CD4-positive, alpha-beta T cell treated with Interleukin-12 subunit alpha and Interleukin-12 subunit beta, for 1 hour (primary cell): ENCODE measurements around the gene ZNF547.
A peak's percentile ranks its signal among the peaks of the same experiment; 100 is the strongest.
"Not testable (repeated sequence)": the region's sequence is repeated elsewhere in the genome, so short reads cannot be mapped to it uniquely, and the experiment has no call there.

ENCODE experiments used
- DNase-seq: peaks from one replicate; pipeline ENCODE4 v3.0.0-alpha.2; 2020

The ZNF547 gene

DNA sequence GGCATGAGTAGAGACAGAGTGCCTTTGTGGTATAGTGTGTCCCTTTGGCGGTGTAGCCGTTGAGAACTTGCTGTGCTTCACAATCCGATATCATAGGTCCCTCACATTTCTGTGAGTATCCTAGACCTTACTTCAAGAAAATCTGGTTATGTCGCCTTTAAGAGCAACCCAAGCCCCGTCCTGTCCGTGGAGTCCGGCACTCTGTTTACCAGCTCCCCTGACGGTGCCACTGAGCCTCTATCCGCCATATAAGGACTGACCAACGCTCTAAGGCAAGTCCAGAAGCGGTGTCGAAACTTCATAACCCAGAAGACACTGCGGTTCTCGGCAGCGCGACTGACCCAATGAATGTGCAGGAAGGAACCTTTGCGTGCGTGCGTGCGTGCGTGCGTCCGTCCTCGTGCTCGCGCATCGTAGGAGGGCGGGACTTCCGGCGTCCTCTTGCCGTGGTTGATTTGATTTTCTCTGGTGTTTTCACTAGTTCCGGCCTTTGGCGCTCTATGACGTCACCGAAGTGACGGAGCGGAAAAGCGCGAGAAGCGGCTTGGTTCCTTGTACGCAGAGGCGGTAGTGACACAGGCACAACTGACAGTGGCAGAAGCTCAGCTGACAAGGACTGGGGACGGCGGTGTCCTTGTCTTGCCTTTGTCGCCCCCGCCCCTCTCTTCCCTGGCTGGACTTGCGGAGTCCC lies at the start of gene ZNF547, which contains the start of gene TRAPPC2B:
Gene ZNF547, plus strand, starts transcription at position 555 of the 691 bp plus-strand sequence. CDS start 5,005 bp downstream, outside the sequence.
Gene TRAPPC2B, plus strand, starts transcription at position 555 of the 691 bp plus-strand sequence. CDS start 1,283 bp downstream, outside the sequence.
- peak; percentile 99 for DNase-seq

DNA sequence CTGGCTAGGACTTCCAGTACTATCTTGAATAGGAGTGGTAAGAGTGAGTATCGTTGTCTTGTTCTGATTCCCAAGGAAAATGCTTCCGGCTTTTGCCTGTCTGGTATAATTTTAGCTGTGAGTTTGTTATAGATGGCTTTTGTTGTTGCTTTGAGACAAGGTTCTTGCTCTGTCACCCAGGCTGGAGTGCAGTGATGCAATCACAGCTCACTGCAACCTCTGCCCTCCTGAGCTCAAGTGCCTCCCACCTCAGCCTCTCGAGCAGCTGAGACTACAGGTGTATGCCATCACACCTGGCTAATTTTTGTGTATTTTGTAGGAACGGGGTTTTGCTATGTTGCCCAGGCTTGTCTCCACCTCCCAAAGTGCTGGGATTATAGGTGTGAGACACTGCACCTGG lies 49.2 kb upstream of the ZNF547 start:
- DNase-seq = no peak

DNA sequence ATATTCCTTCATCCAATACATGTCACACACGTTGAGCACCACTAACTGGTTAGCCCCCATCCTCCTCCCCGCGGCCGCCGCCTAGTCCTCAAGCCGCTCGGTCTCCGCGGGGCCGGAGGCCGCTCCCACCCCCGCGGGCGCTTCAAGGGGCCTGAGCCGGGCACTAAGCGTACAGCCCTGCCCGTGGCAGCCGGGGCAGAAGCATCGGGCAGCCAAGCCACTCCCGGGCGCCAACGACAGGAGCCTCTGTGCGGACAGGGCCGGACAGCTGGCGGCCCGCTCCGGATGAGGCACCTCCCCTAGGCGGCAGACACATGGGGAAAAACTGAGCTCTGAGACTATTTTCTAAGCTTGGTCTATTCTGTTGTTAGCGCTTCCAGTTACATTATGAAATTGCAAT lies 45.8 kb upstream of the ZNF547 start:
- DNase-seq = no peak

DNA sequence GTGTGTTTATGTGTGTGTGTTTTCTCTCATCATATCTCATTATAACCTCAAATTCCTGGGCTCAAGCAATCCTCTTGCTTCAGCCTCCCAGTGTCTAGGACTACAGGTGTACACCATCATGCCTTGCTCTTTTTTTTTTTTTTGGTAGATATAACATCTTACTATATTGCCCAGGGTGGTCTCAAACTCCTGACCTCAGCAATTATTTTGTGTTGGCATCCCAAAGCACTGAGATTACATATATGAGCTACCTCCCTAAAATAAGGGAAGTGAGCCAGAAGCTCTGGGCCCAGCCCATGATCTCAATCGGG lies 43.5 kb upstream of the ZNF547 start:
- no peak for DNase-seq

DNA sequence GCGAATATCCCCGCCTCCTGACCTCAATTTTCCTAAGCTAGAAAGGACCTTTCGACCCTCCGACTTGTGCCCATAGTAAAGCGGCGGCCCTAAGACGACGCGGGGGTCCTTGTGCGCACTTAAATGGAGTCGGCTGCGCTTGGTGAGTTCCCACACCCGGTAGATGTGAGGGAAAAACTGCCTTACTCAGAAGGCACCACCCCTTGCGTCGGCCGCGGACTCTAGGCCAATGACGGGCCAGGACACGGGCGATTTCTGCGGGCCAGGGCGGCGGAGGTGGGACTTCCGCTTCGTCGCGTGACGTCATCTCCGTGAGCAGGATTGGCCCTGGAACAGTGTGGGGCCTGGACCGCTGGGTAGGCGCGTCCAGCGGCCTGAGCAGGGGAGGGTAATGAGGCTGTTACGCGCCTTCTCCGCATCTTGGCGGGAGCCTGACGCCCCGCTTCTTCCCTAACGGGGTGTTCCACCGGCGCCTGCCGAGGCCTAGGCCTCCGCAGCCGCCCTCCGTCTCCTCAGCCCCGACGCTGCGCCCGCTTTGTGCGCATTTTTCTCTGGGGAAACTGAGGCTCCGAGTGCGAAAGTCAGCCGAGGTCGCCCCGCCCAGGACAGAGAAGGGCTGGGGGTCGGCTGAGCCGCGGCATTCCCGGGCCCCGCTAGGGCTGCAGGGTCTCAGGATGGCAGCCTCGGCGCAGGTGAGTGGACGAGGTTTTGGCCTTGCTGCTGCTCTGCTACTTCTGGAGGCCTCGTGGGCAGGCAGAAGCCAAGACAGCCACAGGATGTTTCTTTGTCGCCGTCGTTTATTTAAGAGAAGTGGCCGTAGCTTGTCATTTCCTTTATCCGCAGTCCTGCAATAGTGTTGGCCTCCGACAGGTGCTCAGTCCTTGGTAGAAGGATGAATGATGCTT lies 42.9 kb upstream of the ZNF547 start, which contains the start of gene ZNF543:
Gene ZNF543, plus strand, starts transcription at position 293 of the 905 bp plus-strand sequence. Its CDS starts 382 bp downstream, at position 675.
- peak; percentile 94 for DNase-seq

DNA sequence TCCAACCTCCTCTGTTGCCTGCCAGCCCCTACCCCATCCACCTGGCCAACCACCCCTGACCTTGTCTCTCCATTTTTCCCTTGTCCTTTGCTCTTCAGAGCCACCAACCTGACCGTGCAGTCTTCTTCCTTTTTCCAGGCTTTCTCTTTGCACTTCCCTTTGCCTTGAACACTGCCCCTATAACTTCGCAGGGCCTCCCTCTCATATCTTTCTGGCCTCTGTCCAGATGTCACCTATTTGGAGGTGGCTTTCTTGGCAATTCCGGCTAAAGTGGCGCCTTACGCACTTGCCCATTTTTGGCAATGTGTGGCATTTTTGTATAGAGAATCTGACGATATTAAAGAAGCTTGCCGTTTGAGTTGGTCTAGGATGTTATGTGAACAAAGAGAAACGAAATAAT lies 42.2 kb upstream of the ZNF547 start:
- no peak for DNase-seq

DNA sequence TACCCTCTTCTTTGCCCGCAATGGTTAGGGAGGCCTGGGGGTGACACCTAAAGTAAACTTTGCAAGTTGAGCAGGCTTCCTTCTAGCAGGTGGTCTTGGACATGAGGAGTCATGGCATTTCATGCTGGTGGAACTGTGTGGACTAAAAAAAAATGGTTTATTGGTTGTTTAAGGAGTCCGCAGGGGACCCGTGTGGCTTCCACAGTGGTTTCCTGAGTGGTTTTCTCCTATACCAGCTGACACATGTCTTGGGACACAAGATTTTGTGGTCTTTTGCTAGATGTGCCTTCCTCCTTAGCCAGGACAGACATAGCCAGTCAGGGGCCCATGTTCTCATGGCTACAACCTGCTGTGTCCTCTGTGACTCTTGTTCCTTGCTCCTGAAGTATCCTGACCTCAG lies 41.6 kb upstream of the ZNF547 start:
- DNase-seq = no peak

DNA sequence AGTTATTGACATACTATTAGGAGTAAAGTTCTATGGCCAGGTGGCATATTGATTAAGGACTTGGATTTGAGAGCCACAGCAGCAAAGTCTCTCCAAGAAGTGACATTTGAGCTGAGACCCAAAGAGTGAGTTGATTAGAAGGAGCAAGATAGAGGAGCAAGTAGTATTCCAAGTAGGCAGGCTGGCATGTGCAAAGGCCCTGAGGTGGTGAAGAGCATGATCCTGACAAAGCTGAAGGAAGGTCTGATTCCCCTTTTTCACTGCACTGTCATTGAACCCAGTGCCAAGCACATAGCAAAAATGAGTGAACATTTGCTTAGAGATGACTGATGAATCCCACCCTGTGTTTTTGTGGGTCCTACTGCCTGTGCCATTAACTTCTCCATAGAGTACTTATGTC lies 38.4 kb upstream of the ZNF547 start:
- no peak for DNase-seq

DNA sequence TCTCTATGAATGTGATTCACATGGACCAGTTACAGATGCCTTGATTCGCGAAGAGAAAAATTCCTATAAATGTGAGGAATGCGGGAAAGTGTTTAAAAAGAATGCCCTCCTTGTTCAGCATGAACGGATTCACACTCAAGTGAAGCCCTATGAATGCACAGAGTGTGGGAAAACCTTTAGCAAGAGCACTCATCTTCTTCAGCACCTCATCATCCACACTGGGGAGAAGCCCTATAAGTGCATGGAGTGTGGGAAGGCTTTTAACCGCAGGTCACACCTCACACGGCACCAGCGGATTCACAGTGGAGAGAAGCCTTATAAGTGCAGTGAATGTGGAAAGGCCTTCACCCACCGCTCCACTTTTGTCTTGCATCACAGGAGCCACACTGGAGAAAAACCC lies 35.4 kb upstream of the ZNF547 start:
- DNase-seq = no peak

DNA sequence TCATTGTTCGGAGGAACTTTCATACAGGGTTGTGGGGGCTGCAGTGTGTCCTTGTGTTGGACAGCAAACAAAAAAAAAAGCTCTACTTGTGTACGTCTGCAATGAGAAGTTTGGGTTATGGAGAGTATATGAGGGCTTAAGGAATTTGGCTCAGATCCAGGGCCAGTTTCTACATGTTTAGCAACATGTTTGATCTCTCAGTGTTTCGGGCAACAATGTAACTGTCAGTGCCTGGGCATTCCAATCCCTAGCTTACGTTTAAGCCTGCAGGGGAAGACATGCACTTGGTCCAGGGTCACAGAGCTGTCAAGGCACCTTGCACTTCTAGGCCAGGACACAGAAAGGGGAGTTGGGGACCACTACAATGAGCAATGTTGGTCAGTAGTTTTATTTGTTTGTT lies 29.2 kb upstream of the ZNF547 start:
- no peak for DNase-seq

DNA sequence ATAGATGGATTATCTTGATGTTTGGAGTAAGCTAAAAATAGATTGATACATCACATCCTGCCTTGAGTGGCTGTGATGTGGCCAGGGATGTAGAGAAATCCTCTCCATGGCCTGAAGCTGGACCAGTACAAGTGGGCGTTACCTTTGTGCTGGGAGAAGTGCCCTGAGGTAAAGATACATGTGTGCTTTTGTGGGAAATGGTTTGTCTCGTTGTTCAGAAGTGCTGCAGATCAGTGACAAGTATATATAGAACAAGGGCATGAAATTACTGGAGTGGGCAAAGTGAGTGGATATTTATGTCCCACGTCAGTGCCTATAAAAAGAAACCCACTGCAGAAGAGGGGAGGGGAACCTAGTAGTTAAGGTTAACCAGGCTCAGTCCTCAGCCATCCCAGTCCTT lies 24.5 kb upstream of the ZNF547 start:
- DNase-seq = no peak

DNA sequence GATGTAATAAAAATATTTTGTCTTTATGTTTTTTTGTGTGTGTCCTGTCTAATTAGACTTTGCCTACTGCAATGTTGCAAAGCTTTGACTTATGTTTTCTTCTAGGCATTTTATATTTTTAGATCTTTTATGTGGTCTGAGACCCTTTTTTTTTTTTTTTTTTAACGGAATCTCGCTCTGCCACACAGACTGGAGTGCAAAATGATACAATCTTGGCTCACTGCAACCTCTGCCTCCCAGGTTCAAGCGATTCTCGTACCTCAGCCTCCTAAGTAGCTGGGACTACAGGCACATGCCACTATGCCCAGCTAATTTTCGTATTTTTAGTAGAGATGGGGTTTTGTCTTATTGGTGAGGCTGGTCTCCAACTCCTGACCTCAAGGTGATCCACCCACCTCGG lies 20.8 kb upstream of the ZNF547 start:
- DNase-seq = no peak

DNA sequence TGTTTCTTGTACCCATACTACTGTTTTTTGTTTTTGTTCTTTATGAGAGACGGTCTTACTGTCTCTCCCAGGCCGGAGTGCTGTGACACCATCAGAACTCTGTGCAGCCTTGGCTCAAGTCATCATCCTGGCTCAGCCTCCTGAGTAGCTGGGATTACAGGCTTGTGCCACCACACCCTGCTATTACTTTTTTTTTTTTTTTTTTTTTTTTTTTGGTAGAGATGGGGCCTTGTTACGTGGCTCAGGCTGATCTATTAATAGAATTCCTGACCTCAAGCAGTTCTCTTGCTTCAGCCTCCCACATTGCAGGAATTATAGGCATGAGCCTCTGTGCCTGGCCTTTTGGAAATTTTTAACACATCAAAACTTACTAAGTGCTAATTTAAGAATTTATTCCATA lies 15.2 kb upstream of the ZNF547 start:
- no peak for DNase-seq

DNA sequence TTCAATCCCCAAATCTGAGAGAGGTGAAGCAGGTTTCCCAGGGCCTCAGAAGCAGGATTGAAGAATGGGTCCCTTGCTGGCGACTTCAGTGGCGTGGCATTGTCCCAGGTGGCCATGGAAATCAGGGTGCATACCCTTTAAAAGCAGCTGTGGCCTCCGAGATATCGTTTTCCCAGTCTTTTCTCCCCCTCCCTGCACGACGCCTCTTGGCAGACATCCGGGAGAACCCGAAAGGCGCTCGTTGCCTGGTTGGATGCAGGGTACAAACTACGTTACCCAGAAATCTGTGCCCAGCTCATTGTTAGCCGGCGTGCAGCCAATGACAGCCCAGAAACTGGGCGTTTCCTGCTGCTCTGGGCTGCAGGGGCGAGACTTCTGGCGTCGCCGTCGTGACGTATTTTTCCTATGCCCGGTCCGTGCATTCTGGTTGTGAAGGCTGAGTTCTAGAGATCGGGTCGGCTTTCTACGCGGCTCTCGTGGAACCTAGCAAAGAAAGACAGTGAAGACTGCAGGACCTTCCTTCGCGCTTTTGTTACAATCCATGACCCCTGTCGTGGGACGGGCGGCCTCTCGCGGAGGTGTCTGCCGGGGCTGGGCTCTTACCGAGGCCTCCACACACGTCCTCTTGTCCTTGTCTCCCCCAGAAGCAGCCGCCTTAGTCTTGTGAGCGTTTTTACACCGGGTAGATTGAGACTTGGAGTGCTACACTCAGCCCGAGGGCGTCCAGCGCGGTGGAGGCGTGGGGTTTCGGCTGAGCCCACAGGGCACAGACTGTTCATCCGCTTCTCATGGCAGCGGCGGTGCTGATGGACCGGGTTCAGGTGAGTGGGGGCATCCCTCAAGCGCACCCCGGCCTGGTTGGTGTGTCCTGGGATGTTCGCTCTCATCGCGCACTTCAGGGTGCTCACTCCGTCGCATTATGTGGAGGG lies 12.2 kb upstream of the ZNF547 start, which contains the start of gene ZNF304:
Gene ZNF304, plus strand, starts transcription at position 395 of the 929 bp plus-strand sequence. Its CDS starts 394 bp downstream, at position 789.
- DNase-seq = peak; percentile 88

DNA sequence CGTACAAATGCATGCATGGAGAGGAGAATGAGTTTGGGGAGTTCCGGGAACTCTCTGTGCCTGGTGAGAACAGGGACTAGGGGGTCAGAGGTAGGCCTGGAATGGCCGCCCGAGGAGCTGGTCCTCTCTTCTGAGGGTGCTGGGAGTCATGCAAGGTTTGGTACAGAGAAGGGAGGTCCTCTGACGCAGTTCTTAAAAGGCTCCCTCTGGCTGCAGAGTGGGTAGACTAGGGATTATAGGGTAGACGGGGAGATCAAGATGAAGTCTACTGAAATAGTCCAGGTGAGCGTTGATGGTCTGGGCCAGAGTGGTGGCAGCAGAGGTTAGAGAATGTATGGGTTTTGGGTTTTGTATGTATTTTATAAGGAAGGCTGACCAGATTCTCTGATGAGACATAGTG lies 11.5 kb upstream of the ZNF547 start:
- DNase-seq = no peak

DNA sequence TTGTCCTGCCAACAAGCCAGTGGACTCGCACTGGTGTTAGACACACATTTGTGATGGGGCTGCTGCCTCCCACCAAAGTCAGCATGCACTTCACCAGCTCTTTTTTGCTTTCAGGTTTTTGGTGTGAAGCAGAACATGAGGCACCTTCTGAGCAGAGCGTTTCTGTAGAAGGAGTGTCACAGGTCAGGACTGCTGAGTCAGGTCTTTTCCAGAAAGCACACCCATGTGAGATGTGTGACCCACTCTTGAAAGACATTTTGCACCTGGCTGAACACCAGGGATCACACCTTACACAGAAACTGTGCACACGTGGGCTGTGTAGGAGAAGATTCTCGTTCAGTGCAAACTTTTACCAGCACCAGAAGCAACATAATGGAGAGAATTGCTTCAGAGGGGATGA lies 7.4 kb upstream of the ZNF547 start:
- no peak for DNase-seq

DNA sequence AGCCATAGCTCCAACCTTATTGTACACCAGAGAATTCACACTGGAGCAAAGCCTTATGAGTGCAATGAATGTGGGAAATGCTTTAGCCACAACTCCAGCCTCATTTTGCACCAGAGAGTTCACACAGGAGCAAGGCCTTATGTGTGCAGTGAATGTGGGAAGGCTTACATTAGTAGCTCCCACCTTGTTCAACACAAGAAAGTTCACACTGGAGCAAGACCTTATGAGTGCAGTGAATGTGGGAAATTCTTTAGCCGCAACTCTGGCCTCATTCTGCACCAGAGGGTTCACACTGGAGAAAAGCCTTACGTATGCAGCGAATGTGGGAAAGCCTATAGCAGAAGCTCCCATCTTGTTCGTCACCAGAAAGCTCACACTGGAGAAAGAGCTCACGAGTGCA lies 5.9 kb upstream of the ZNF547 start:
- DNase-seq = no peak

DNA sequence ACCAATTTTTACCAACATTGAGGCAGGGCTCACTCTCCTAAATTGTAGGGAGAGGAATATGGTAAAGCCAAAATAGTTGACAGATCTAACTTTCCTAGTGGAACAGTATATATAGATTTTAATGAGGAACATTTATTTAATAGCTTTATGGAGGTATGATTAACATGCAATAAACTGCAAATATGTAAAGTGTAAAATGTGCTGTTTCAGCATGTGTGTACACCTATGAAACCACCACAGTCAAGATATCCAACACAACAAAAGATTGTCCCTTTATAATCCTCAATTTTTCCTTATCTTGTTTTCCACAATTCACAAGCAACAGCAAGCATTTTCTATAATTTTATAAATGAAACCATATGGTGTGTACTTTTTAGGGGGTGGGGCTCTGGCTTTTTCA lies 4.1 kb upstream of the ZNF547 start:
- DNase-seq = no peak

DNA sequence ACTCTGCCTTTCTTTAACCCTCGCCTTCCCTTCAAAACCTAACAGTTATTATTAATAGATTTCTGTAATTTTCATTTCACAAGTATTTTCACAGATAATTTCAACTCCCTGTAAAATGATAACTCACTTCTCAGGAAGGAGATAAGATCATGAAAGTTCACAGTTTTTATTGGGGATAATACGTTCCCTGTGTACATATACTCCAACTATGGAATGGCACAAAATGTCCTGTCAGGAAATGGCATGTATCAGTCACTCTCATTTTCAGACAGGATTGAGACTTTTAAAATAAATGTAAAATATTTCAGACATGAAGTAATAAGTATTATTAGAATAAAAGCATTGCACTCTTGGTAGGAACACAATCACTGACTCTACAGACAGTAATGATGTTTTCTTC lies 932 bp upstream of the ZNF547 start:
- no peak for DNase-seq

DNA sequence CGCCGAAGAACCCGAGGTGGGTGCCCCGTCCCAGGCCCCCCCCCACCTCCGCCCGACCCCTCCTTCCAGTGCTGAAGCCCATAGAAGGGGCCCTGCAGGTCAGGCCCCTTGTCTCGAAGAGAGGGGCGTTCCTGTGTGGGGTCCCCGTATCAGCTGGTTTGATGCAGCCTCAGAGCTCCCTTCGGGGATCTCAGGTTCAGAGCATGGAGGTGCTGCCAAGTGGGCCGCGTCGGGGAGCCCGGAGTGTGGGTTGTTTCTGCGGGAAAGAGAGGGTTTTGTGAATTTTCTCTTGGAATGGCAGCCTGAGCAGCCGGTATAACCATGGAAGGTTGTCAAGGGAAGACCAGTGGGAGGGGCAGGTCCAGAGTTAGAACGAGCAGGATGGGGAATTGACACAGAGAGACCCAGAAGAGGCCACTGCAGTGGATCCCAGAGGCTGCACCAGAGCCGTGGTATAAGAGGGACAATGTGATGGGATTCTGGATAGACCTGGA lies 384 bp downstream of the ZNF547 start:
- DNase-seq = no peak

DNA sequence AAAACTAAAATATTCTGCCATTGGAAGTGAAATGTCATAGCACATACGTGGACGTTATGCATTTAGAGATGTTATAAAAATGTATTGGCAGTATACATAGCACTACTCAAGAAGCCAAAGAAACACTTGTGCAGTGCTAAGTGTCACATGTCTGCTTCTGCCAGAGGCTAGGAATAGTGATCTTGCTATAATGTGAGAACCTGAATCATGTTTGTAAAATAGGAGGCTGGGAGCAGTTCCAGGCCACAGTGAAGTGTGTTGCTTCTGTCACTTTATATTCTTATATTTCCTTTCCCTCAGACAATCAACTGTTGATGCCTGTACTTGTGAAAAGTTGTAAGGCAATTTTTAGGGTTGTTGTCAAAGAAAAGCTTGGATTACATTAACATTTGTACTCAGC lies 3.4 kb downstream of the ZNF547 start:
- DNase-seq = no peak

DNA sequence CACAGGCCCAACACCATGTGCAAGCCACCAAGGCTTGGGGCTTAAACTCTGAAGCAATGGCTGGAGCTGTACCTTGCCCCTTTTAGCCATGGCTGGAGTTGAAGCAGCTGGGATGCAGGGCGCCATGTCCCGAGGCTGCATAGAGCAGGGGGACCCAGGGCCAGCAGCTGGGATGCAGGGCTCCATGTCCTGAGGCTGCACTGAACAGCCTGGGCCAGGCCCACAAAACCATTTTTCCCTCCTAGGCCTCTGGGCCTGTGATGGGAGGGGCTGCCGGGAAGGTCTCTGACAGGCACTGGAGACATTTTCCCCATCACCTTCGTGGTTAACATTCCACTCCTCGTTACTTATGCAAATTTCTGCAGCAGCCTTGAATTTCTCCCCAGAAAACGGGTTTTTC lies 10.8 kb downstream of the ZNF547 start:
- no peak for DNase-seq

DNA sequence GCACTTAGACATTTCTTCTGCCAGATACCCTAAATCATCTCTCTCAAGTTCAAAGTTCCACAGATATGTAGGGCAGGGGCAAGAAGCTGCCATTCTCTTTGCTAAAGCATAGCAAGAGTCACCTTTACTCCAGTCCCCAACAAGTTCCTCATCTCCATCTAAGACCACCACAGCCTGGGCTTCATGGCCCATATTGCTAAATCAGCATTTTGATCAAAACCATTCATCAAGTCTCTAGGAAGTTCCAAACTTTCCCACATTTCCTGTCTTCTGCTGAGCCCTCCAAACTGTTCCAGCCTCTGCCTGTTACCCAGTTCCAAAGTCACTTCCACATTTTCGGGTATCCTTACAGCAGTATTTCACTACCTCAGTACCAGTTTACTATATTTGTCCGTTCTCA lies 11.3 kb downstream of the ZNF547 start:
- DNase-seq = not testable (repeated sequence)
